Glutamatergic neuron (in vitro differentiated cells): ENCODE results near the gene OTX2. TPM values are rescaled to one million over a fixed set of nuclear protein-coding genes. Genes with fewer than 3 reads are reported as not detected.

ENCODE experiments used
- DNase-seq: peaks from one replicate; pipeline ENCODE4 v3.0.0; 2022
- H3K27ac Mint-ChIP-seq: one replicate; pipeline ENCODE4 v1.8.0; 2020; ENCODE audit warnings: mild to moderate bottlenecking, mixed read lengths, inconsistent platforms; ENCODE audit not compliant: unreplicated experiment
- H3K27me3 Mint-ChIP-seq: one replicate; pipeline ENCODE4 v1.8.0; 2020; ENCODE audit warnings: mild to moderate bottlenecking, moderate library complexity, mixed read lengths, inconsistent platforms; ENCODE audit not compliant: unreplicated experiment
- H3K36me3 Mint-ChIP-seq: one replicate; pipeline ENCODE4 v1.8.0; 2020; ENCODE audit warnings: mild to moderate bottlenecking, mixed read lengths, inconsistent platforms; ENCODE audit not compliant: unreplicated experiment
- H3K4me1 Mint-ChIP-seq: one replicate; pipeline ENCODE4 v1.8.0; 2020; ENCODE audit warnings: mild to moderate bottlenecking, low read depth, mixed read lengths, inconsistent platforms; ENCODE audit not compliant: unreplicated experiment
- H3K4me3 Mint-ChIP-seq: one replicate; pipeline ENCODE4 v1.8.0; 2020; ENCODE audit warnings: mild to moderate bottlenecking, mixed read lengths, inconsistent platforms; ENCODE audit not compliant: unreplicated experiment
- H3K9me3 Mint-ChIP-seq: one replicate; pipeline ENCODE4 v1.8.0; 2020; ENCODE audit warnings: mild to moderate bottlenecking, moderate library complexity, mixed read lengths, inconsistent platforms; ENCODE audit not compliant: unreplicated experiment
- CTCF ChIP-seq: fragments of 200-600 bp; sonication (generic); IDR thresholded peaks from one replicate; pipeline ENCODE4 v1.5.0; 2021; ENCODE audit not compliant: partially characterized antibody, unreplicated experiment
- total RNA-seq: library from RNA; stranded (reverse); fragmentation: NEBNext Ultra II Directional; extraction: Animal tissue kit (Norgen Biotek cat#: 25700); gene quantifications from one replicate; pipeline ENCODE4 v1.2.1, GENCODE V29; 2021; ENCODE audit not compliant: unreplicated experiment

OTX2 gene
- total RNA-seq, 1 donor from 2014 or later = 18.8 TPM

GRCh38 chr14:56801920-56802319 is 8.4 kb downstream of the OTX2 start:
- TF ChIP-seq CTCF = no peak
- H3K4me1 Mint-ChIP-seq = peaks cover 15% of the 10 kb centered on the region
- no peak for DNase-seq
- peaks cover 7% of the 10 kb centered on the region for H3K9me3 Mint-ChIP-seq
- no peak overlapping the region for H3K4me3 Mint-ChIP-seq
- peaks cover 28% of the 10 kb centered on the region for H3K27me3 Mint-ChIP-seq
- H3K36me3 Mint-ChIP-seq = peaks cover 6% of the 10 kb centered on the region
- H3K27ac Mint-ChIP-seq = no peak overlapping the region

DNA sequence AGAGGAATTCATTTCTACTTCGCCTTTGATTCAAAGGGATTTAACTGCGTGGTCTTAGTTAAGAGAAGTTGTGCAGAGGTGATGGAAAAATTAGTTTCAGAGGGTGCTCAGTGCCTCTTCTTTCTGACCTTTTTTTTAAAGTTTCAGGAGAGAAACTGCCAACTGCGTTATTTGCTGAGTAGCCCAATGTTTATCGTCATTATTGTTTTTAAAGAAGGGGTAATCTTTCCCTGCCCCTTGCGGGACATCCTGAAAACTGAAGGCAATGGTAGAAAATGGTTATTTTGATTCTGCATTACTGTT is 11.0 kb downstream of the OTX2 start:
- Mint-ChIP-seq H3K4me1 (peaks cover 2% of the 10 kb centered on the region), H3K27me3 (peaks cover 25% of the 10 kb centered on the region), H3K36me3 (no peaks in the 10 kb centered on the region), H3K9me3 (peaks cover 5% of the 10 kb centered on the region), H3K4me3 (peak overlapping the region; percentile 6), H3K27ac (no peak overlapping the region)
- no peak for DNase-seq
- no peak for TF ChIP-seq CTCF

- peak overlapping the region; percentile 6 for H3K4me3 Mint-ChIP-seq
- H3K4me1 Mint-ChIP-seq = peaks cover 2% of the 10 kb centered on the region
- H3K27me3 Mint-ChIP-seq = peaks cover 25% of the 10 kb centered on the region
- H3K36me3 Mint-ChIP-seq = no peaks in the 10 kb centered on the region
- H3K27ac Mint-ChIP-seq = no peak overlapping the region
- TF ChIP-seq CTCF = no peak
- DNase-seq = no peak
- peaks cover 5% of the 10 kb centered on the region for H3K9me3 Mint-ChIP-seq
These were observed 11.6 kb downstream of the OTX2 start for GRCh38 chr14:56798447-56799342.

- no peak overlapping the region for H3K27ac Mint-ChIP-seq
- no peak for TF ChIP-seq CTCF
- peak; percentile 56 for DNase-seq
- no peaks in the 10 kb centered on the region for H3K36me3 Mint-ChIP-seq
- H3K4me1 Mint-ChIP-seq = peaks cover 2% of the 10 kb centered on the region
- H3K9me3 Mint-ChIP-seq = peaks cover 6% of the 10 kb centered on the region
- H3K4me3 Mint-ChIP-seq = peak overlapping the region; percentile 14
- H3K27me3 Mint-ChIP-seq = peaks cover 27% of the 10 kb centered on the region
These were observed 12.5 kb downstream of the OTX2 start for GRCh38 chr14:56797569-56798446.
